Right lobe of liver (tissue), 4 donors: ENCODE results near the gene SLC39A11.

Experiments
- POLR2A ChIP-seq: fragments of 450-650 bp; IDR thresholded peaks from one replicate; pipeline ENCODE4 v1.6.1; 2017; ENCODE audit warnings: antibody characterized with exemption, mild to moderate bottlenecking
- TF ChIP-seq, protein P1 (sequence below), 4 donors: fragments of 200-600 bp in 3 of 4; fragments of 450-650 bp in 1 of 4; IDR thresholded peaks; one replicate each; pipeline versions ENCODE4 v1.5.1 to v1.8.0; 2016 to 2022; ENCODE audit warnings: antibody characterized with exemption in 4 of 4, mild to moderate bottlenecking in 2 of 4
- donor health status: DM: no; HTN: no; CAD: no.
- donor health status: DM: no; HTN: no; CAD: no.
- donor health status: DM: no; HTN: yes; CAD: no.

DNA sequence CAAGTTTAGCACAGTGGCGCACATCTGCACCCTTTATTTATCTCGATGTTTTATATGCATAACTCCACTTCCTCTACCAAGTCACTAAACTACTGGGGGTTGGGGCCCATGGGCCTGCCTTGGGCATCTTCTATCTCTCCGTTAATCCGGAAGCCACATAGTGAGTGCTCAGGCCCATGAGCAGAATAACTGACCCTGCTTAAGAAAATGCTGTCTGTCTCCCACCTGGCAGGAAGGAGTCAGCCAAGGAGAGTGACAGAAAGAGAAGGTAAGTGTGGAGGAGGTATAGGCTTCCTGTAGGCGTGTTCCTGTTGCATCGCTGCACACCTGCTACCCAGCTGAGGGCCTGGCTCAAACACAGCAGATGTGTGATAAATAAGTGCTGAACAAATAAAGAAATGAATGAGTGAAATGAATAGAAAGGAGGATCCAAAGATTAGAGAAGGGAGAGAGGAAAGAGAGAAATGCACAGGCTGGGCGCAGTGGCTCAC is 320.1 kb downstream of the SLC39A11 start:
- TF ChIP-seq, protein P1, sequence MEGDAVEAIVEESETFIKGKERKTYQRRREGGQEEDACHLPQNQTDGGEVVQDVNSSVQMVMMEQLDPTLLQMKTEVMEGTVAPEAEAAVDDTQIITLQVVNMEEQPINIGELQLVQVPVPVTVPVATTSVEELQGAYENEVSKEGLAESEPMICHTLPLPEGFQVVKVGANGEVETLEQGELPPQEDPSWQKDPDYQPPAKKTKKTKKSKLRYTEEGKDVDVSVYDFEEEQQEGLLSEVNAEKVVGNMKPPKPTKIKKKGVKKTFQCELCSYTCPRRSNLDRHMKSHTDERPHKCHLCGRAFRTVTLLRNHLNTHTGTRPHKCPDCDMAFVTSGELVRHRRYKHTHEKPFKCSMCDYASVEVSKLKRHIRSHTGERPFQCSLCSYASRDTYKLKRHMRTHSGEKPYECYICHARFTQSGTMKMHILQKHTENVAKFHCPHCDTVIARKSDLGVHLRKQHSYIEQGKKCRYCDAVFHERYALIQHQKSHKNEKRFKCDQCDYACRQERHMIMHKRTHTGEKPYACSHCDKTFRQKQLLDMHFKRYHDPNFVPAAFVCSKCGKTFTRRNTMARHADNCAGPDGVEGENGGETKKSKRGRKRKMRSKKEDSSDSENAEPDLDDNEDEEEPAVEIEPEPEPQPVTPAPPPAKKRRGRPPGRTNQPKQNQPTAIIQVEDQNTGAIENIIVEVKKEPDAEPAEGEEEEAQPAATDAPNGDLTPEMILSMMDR (IDR thresholded peaks at IDR 0.05) = no peak
- TF ChIP-seq POLR2A = no peak
